ENCODE results near the gene SFSWAP. TPM values are rescaled to one million over a fixed set of nuclear protein-coding genes. Genes with fewer than 3 reads are reported as not detected.

The SFSWAP gene
- total and polyA plus RNA-seq, 2 of the 8 experiments (the other 6 are each of a cell fraction or from before 2014, with no cell fraction given): 36.5 to 49.5 TPM

GRCh38 chr12:131711551-131712205, 788 bp downstream of the SFSWAP start:
- H3K9me3 ChIP-seq (ENCODE audit: insufficient read depth in 2 of 2, low read depth in 1 of 2, low read length in 1 of 2): no peaks in the 10 kb centered on the region
- no peak for DNase-seq (ENCODE audit: low read depth in 1 of 2, low spot score in 2 of 2)
- H3K14ac ChIP-seq (ENCODE audit: insufficient read length): no peak overlapping the region
- peak overlapping the region; percentile 71 to 90 for H3K4me2 ChIP-seq (ENCODE audit: insufficient read depth in 1 of 2, low read depth in 2 of 2, low read length in 2 of 2)
- peak overlapping the region; percentile 83 to 99 (median 96) for H3K9ac ChIP-seq (replicated peaks in 1 of 4; ENCODE audit: extremely low read depth in 1 of 4, low read depth in 3 of 4, low read length in 3 of 4)
- no peak overlapping the region for H3K18ac ChIP-seq (ENCODE audit: extremely low read depth, low read length)
- peak overlapping the region; percentile 99; the same call in 1 of the 2 replicates for H4K8ac ChIP-seq (ENCODE audit: extremely low read depth, insufficient read depth, low read length)
- H2BK120ac ChIP-seq (replicated peaks; ENCODE audit: low read depth, low read length): no peak overlapping the region
- ChIA-PET CTCF (ENCODE audit: partially characterized antibody) (interaction anchor here (0.7 to 1.3 kb wide), 3 partner anchors 12 to 85 kb away, joined by 3 to 4 read pairs (median 3); no protein-coding TSS in a partner anchor), POLR2A (ENCODE audit: partially characterized antibody) (interaction anchor here (0.8 to 2.4 kb wide), 6 partner anchors 10 to 119 kb away, joined by 3 to 10 read pairs (median 4); no protein-coding TSS in a partner anchor)
- H3K4me1 ChIP-seq (replicated peaks in 1 of 4; ENCODE audit: control insufficient read depth in 3 of 4, insufficient read depth in 4 of 4, low read length in 3 of 4): peaks cover 0 to 4% (median 1%) of the 10 kb centered on the region in 4 experiments; a peak in 6 of 7 replicates
- H3K79me2 ChIP-seq (ENCODE audit: control insufficient read depth in 1 of 2, insufficient read depth in 2 of 2, low read length in 2 of 2): peaks cover 15 to 28% of the 10 kb centered on the region in 2 experiments
- H2BK5ac ChIP-seq (ENCODE audit: low read depth, low read length): peak overlapping the region; percentile 100
- H3K27ac ChIP-seq (ENCODE audit: low read depth, low read length): peak overlapping the region; percentile 99
- H3K23ac ChIP-seq (ENCODE audit: insufficient read length): no peak overlapping the region
- H4K20me1 ChIP-seq (replicated peaks in 1 of 2; ENCODE audit: control insufficient read depth in 1 of 2, insufficient read depth in 2 of 2, low read length in 2 of 2): peaks cover 5 to 6% of the 10 kb centered on the region in 2 experiments
- peak overlapping the region; percentile 82 for H3K4ac ChIP-seq (replicated peaks; ENCODE audit: insufficient read length, low read depth, low read length)
- TF ChIP-seq NRF1 (IDR thresholded peaks at IDR 0.05; ENCODE audit: low read depth, low read length): no peak
- peak; percentile 32 to 38; a peak in 1 of 4 replicates for TF ChIP-seq SIN3A (conservative IDR thresholded peaks at IDR 0.05 in 1 of 2, IDR thresholded peaks at IDR 0.05 in 1 of 2; ENCODE audit: low read depth in 1 of 2, low read length in 2 of 2)
- H3K56ac ChIP-seq (replicated peaks; ENCODE audit: insufficient read length, low read depth, low read length): peak overlapping the region; percentile 59
- H4K91ac ChIP-seq (replicated peaks; ENCODE audit: insufficient read length, low read length): peak overlapping the region; percentile 47
- no peak overlapping the region for H2BK20ac ChIP-seq (ENCODE audit: low read length)
- H3K36me3 ChIP-seq (ENCODE audit: control insufficient read depth in 2 of 4, insufficient read depth in 4 of 4, low read length in 3 of 4): peaks cover 17 to 29% (median 25%) of the 10 kb centered on the region in 4 experiments
- no peak overlapping the region for H4K5ac ChIP-seq (ENCODE audit: insufficient read length, low read depth, low read length)
- H3K4me3 ChIP-seq (ENCODE audit: extremely low read depth in 1 of 4, insufficient read depth in 2 of 4, low read depth in 3 of 4, low read length in 4 of 4): peak overlapping the region; percentile 93 to 98 (median 96)
- no peak overlapping the region; the same call in 1 of the 2 replicates for H2BK15ac ChIP-seq (ENCODE audit: low read length)
- WGBS, 2 experiments (ENCODE audit: extremely low coverage in 1 of 2, insufficient coverage in 1 of 2, insufficient read length in 1 of 2, insufficient replicate concordance in 2 of 2, low coverage in 1 of 2, low lambda C conversion rate in 2 of 2, missing lambda C conversion rate in 1 of 2): 6% methylated on average over 27 of the region's 37 CpGs; no CpG with 5 or more reads in 1 of the 2 experiments
- FAIRE-seq: no peak
- no peak overlapping the region for H2BK12ac ChIP-seq (ENCODE audit: low read depth, low read length)
- peak overlapping the region; percentile 84; the same call in 1 of the 2 replicates for H2AK5ac ChIP-seq (ENCODE audit: low read depth, low read length)
- H3K79me1 ChIP-seq (ENCODE audit: low read depth, low read length): no peaks in the 10 kb centered on the region; the same call in 1 of the 2 replicates
- no peaks in the 10 kb centered on the region for H3K27me3 ChIP-seq (replicated peaks in 1 of 4; ENCODE audit: control insufficient read depth in 3 of 4, extremely low read depth in 1 of 4, insufficient read depth in 3 of 4, low read length in 3 of 4)
- peaks cover 9% of the 10 kb centered on the region; the same call in 1 of the 2 replicates for H3K23me2 ChIP-seq (ENCODE audit: low read depth, low read length)
- no peak overlapping the region for H2AFZ ChIP-seq (ENCODE audit: low read length)
